Panc1 (cell line): ENCODE data around the gene MGMT. TPM values are rescaled to one million over a fixed set of nuclear protein-coding genes. Genes with fewer than 3 reads are reported as not detected.

Source experiments
- ATAC-seq: fragments of 200-7000 bp; cut with Tn5 transposase; 2 replicates; pipeline ENCODE4 v1.9.1; 2020; ENCODE audit warnings: mild to moderate bottlenecking, moderate library complexity
- BruUV-seq: library from RNA; stranded (reverse); fragments of 400-500 nt; replicated peaks from 2 replicates; lab custom pipeline; 2021; lab: Mats Ljungman, UMichigan
- CTCF ChIA-PET: fragments of 300-600 bp; sonication (Branson Sonifier 250); formaldehyde crosslinking; loops from one replicate; lab custom pipeline; 2022; ENCODE audit warnings: antibody characterized with exemption; lab: Charles Lee
- POLR2A ChIA-PET: fragments of 300-600 bp; sonication (Branson Sonifier 250); formaldehyde crosslinking; loops from one replicate; lab custom pipeline; 2022; ENCODE audit warnings: antibody characterized with exemption; lab: Charles Lee
- DNase-seq: peaks from one replicate; pipeline ENCODE4 v3.0.0-alpha.2; 2010; ENCODE audit warnings: low read depth, low spot score
- H3K27ac ChIP-seq: 2 replicates; pipeline ENCODE4 v1.5.1; 2011; ENCODE audit warnings: mild to moderate bottlenecking, low read length, inconsistent platforms
- H3K27me3 ChIP-seq: fragments of 200-500 bp; sonication (Bioruptor generic); 2 replicates; pipeline ENCODE4 v1.6.0; 2014; ENCODE audit warnings: low read length, inconsistent platforms; ENCODE audit not compliant: control insufficient read depth, insufficient read depth
- H3K36me3 ChIP-seq: fragments of 200-500 bp; sonication (Bioruptor generic); 2 replicates; pipeline ENCODE4 v1.5.1; 2014; ENCODE audit warnings: inconsistent platforms, mild to moderate bottlenecking, low read length, moderate library complexity; ENCODE audit not compliant: control insufficient read depth, insufficient read depth
- H3K4me1 ChIP-seq: 2 replicates; pipeline ENCODE4 v1.5.1; 2011; ENCODE audit warnings: inconsistent platforms, mild to moderate bottlenecking, low read length, moderate library complexity; ENCODE audit not compliant: control insufficient read depth, insufficient read depth
- H3K4me3 ChIP-seq, 2 experiments: 2 replicates each; pipeline ENCODE4 v1.5.1; 2011 to 2012; ENCODE audit warnings: low read depth in 2 of 2, low read length in 2 of 2, mild to moderate bottlenecking in 2 of 2, inconsistent platforms in 1 of 2, moderate library complexity in 1 of 2
- H3K9me3 ChIP-seq: fragments of 200-500 bp; sonication (Bioruptor generic); 2 replicates; pipeline ENCODE4 v1.5.1; 2014; ENCODE audit warnings: low read depth, mild to moderate bottlenecking, inconsistent platforms, low read length, moderate library complexity; ENCODE audit not compliant: control insufficient read depth, insufficient read depth
- POLR2AphosphoS5 ChIP-seq: IDR thresholded peaks from 2 replicates; pipeline ENCODE4 v1.6.1; 2012; ENCODE audit warnings: mild to moderate bottlenecking, low read depth, low read length, moderate library complexity
- SIN3A ChIP-seq: IDR thresholded peaks from 2 replicates; pipeline ENCODE4 v1.6.1; 2012; ENCODE audit warnings: low read depth, mild to moderate bottlenecking, low read length, moderate library complexity, borderline replicate concordance; ENCODE audit not compliant: insufficient read depth
- TCF7L2 ChIP-seq: IDR thresholded peaks from 2 replicates; pipeline ENCODE4 v1.6.1; 2011; ENCODE audit warnings: mild to moderate bottlenecking, low read depth, low read length, inconsistent platforms
- in situ Hi-C: cut with HindIII; loops from 2 replicates; pipeline ENCODE4 v1.10.0; 2016; ENCODE audit warnings: low sequenced_read_pairs, low pct_unique_long_range_greater_than_20kb
- intact Hi-C: fragments of 100-400 bp; cut with micrococcal nuclease; formaldehyde crosslinking; loops from one replicate; pipeline ENCODE4 v1.10.0; 2022; ENCODE audit not compliant: unreplicated experiment
- total RNA-seq: library from RNA; stranded (reverse); gene quantifications from one replicate; pipeline ENCODE4 v1.2.1, GENCODE V29; 2021; ENCODE audit not compliant: unreplicated experiment
- TF ChIP-seq, protein P1 (sequence below): fragments of 450-650 bp; IDR thresholded peaks from 2 replicates; pipeline ENCODE4 v1.5.1; 2017; ENCODE audit warnings: mild to moderate bottlenecking
- TF ChIP-seq, protein P2 (sequence below), 2 experiments: IDR thresholded peaks; 2 replicates each; pipeline ENCODE4 v1.6.1; 2011 to 2012; ENCODE audit warnings: low read depth in 2 of 2, control low read depth in 1 of 2, low read length in 1 of 2, mild to moderate bottlenecking in 1 of 2, moderate library complexity in 1 of 2; ENCODE audit not compliant: insufficient read depth in 1 of 2

MGMT gene
- total RNA-seq, 1 experiment from 2014 or later, result 27.3 TPM

DNA sequence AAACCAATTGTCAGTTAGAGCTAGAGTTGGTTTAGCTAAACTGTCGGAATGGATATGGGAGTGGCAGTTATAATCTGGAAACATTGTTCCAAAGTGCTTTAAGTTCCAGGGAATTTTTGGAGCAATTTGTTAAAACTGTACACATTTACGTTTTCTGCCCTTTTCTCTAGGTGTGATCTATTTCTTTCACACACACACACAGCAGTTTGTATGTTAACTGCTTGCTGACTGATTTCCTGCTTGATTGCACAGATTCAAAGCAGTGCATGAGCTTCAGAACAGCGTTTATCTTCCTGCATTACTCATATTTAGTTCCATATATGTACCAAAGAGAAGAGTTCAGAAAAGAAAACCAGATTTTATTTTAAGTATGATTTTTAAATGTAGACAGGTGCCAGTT, 57.9 kb downstream of the MGMT start:
- Histone ChIP-seq H3K9me3 (no peaks in the 10 kb centered on the region), H3K4me1 (peaks cover 5% of the 10 kb centered on the region; the same call in 1 of the 2 replicates), H3K27me3 (no peaks in the 10 kb centered on the region), H3K36me3 (no peaks in the 10 kb centered on the region), H3K27ac (no peak overlapping the region), H3K4me3 (no peak overlapping the region)
- no peak for TF ChIP-seq POLR2AphosphoS5
- TF ChIP-seq, protein P1, sequence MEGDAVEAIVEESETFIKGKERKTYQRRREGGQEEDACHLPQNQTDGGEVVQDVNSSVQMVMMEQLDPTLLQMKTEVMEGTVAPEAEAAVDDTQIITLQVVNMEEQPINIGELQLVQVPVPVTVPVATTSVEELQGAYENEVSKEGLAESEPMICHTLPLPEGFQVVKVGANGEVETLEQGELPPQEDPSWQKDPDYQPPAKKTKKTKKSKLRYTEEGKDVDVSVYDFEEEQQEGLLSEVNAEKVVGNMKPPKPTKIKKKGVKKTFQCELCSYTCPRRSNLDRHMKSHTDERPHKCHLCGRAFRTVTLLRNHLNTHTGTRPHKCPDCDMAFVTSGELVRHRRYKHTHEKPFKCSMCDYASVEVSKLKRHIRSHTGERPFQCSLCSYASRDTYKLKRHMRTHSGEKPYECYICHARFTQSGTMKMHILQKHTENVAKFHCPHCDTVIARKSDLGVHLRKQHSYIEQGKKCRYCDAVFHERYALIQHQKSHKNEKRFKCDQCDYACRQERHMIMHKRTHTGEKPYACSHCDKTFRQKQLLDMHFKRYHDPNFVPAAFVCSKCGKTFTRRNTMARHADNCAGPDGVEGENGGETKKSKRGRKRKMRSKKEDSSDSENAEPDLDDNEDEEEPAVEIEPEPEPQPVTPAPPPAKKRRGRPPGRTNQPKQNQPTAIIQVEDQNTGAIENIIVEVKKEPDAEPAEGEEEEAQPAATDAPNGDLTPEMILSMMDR, result no peak
- no peak for TF ChIP-seq SIN3A
- TF ChIP-seq TCF7L2, result no peak
- TF ChIP-seq, protein P2, sequence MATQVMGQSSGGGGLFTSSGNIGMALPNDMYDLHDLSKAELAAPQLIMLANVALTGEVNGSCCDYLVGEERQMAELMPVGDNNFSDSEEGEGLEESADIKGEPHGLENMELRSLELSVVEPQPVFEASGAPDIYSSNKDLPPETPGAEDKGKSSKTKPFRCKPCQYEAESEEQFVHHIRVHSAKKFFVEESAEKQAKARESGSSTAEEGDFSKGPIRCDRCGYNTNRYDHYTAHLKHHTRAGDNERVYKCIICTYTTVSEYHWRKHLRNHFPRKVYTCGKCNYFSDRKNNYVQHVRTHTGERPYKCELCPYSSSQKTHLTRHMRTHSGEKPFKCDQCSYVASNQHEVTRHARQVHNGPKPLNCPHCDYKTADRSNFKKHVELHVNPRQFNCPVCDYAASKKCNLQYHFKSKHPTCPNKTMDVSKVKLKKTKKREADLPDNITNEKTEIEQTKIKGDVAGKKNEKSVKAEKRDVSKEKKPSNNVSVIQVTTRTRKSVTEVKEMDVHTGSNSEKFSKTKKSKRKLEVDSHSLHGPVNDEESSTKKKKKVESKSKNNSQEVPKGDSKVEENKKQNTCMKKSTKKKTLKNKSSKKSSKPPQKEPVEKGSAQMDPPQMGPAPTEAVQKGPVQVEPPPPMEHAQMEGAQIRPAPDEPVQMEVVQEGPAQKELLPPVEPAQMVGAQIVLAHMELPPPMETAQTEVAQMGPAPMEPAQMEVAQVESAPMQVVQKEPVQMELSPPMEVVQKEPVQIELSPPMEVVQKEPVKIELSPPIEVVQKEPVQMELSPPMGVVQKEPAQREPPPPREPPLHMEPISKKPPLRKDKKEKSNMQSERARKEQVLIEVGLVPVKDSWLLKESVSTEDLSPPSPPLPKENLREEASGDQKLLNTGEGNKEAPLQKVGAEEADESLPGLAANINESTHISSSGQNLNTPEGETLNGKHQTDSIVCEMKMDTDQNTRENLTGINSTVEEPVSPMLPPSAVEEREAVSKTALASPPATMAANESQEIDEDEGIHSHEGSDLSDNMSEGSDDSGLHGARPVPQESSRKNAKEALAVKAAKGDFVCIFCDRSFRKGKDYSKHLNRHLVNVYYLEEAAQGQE (IDR thresholded peaks at IDR 0.05; ENCODE audit: insufficient read depth in 1 of 2, low read depth in 2 of 2, low read length in 1 of 2), result no peak
- intact Hi-C loops, result no loop called here
- DNase-seq (no peak), ATAC-seq (no peak)
- CTCF ChIA-PET, result no interaction called here
- in situ Hi-C loops, result no loop called here
- BruUV-seq, result no TSS peak
- POLR2A ChIA-PET, result no interaction called here

DNA sequence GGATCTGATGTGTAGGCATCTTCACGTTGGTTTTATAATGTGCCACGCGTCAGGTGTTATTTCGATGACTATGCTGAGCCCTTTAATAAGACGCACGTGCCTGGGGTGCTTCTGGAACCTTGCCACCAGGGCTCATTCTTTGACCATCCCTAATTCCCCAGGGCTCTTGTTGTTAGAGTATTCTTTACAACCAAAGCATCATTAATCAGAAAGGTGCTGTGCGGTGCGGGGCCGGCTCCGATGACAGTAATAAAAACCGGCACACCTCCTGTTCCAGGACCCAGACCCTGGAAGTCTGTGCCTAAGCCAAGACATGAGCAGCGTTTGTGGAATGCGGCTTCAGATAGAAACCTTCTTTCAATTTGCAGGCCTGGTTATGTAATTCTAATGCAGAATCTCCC, 58.4 kb downstream of the MGMT start:
- Histone ChIP-seq H3K27ac (no peak overlapping the region), H3K27me3 (no peaks in the 10 kb centered on the region), H3K36me3 (no peaks in the 10 kb centered on the region), H3K4me3 (no peak overlapping the region), H3K4me1 (peaks cover 5% of the 10 kb centered on the region; the same call in 1 of the 2 replicates), H3K9me3 (no peaks in the 10 kb centered on the region)
- in situ Hi-C loops, result no loop called here
- ChIA-PET POLR2A (no interaction called here), CTCF (no interaction called here)
- TF ChIP-seq, protein P2 (IDR thresholded peaks at IDR 0.05; ENCODE audit: insufficient read depth in 1 of 2, low read depth in 2 of 2, low read length in 1 of 2), result no peak
- no peak for TF ChIP-seq SIN3A
- no peak for DNase-seq
- no peak for ATAC-seq
- no TSS peak for BruUV-seq
- intact Hi-C loops, result no loop called here
